ENCODE data around the gene ILF2.

DNA sequence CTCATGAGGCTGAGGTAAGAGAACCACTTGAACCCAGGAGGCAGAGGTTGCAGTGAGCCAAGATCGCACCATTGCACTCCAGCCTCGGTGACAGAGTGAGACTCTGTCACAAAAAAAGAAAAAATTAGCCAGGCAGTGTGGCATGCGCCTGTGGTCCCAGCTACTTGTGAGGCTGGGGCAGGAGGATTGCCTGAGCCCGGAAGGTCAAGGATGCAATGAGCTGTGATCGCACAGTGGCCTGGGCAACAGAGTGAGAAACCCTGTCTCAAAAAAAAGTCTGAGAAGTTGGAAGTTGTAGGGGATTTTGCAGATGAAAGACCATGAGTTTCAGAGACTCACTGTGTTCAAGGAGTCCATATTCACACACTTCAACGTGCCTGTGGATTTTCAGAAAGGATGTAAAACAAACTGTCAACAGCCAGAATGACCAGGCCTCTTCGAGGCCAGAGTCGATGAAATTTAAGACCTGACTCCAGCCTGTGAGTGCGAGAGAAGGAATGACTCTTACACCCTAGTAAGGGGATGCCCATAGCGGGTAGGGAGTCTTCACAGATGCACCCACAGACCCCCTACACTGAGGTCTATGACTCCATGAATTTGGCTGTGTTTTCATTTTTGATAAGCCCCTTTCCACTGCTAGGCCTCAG, 45.7 kb downstream of the ILF2 start:
- TF ChIP-seq, protein P1, sequence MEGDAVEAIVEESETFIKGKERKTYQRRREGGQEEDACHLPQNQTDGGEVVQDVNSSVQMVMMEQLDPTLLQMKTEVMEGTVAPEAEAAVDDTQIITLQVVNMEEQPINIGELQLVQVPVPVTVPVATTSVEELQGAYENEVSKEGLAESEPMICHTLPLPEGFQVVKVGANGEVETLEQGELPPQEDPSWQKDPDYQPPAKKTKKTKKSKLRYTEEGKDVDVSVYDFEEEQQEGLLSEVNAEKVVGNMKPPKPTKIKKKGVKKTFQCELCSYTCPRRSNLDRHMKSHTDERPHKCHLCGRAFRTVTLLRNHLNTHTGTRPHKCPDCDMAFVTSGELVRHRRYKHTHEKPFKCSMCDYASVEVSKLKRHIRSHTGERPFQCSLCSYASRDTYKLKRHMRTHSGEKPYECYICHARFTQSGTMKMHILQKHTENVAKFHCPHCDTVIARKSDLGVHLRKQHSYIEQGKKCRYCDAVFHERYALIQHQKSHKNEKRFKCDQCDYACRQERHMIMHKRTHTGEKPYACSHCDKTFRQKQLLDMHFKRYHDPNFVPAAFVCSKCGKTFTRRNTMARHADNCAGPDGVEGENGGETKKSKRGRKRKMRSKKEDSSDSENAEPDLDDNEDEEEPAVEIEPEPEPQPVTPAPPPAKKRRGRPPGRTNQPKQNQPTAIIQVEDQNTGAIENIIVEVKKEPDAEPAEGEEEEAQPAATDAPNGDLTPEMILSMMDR (IDR thresholded peaks at IDR 0.05): no peak
- TF ChIP-seq RFX5 (IDR thresholded peaks at IDR 0.05; ENCODE audit: low read length) (no peak), SMC3 (IDR thresholded peaks at IDR 0.05; ENCODE audit: low read depth, low read length) (no peak), RAD21 (IDR thresholded peaks at IDR 0.05; ENCODE audit: low read length) (no peak), SIN3A (IDR thresholded peaks at IDR 0.05; ENCODE audit: borderline replicate concordance, low read depth, low read length) (no peak), GATA2 (CRISPR knock-in tag; IDR thresholded peaks at IDR 0.05) (no peak), TCF12 (IDR thresholded peaks at IDR 0.05) (no peak), EZH2phosphoT487 (IDR thresholded peaks at IDR 0.05; ENCODE audit: borderline replicate concordance, low read depth) (no peak), NFIC (IDR thresholded peaks at IDR 0.05; ENCODE audit: borderline replicate concordance) (no peak), GABPA (IDR thresholded peaks at IDR 0.05; ENCODE audit: low read depth) (no peak), RXRA (IDR thresholded peaks at IDR 0.05; ENCODE audit: borderline replicate concordance, low read depth) (no peak)

Data from SK-N-SH (cell line).